Measurements from ENCODE around the gene C1orf74. TPM values are rescaled to one million over a fixed set of nuclear protein-coding genes. Genes with fewer than 3 reads are reported as not detected.

Gene C1orf74
- total RNA-seq, 2 experiments from 2014 or later: 0.63 to 0.67 TPM

GRCh38 chr1:209767096-209767495 is 17.3 kb downstream of the C1orf74 start:
- Histone ChIP-seq H3K27ac (ENCODE audit: low read depth in 1 of 2, low read length in 2 of 2) (peak overlapping the region; percentile 33 to 73), H3K9me3 (ENCODE audit: control insufficient read depth in 1 of 2, insufficient read depth in 1 of 2, low read length in 2 of 2) (no peaks in the 10 kb centered on the region), H3K36me3 (ENCODE audit: insufficient read depth, low read length) (peaks cover 59% of the 10 kb centered on the region), H3K27me3 (ENCODE audit: control insufficient read depth in 1 of 2, insufficient read depth in 2 of 2, low read length in 2 of 2) (no peaks in the 10 kb centered on the region), H3K4me1 (ENCODE audit: insufficient read depth, low read length) (peaks cover 75% of the 10 kb centered on the region), H3K4me3 (ENCODE audit: low read length) (peak overlapping the region; percentile 71)
- intact Hi-C loops (cut with DNase I, micrococcal nuclease): loop anchor here (1.0 to 5.0 kb wide), 4 partner anchors 10 to 75 kb away; partner anchors contain the start of gene UTP25 (in 1 of the 2)
- no peak for ATAC-seq (ENCODE audit: poor library complexity)
- Mint-ChIP-seq H3K36me3 (ENCODE audit: low read depth) (peaks cover 51% of the 10 kb centered on the region), H3K27ac (no peak overlapping the region), H3K27me3 (no peaks in the 10 kb centered on the region), H3K9me3 (no peaks in the 10 kb centered on the region), H3K4me3 (no peak overlapping the region), H3K4me1 (ENCODE audit: low read depth) (peaks cover 70% of the 10 kb centered on the region)
- TF ChIP-seq, protein P1, sequence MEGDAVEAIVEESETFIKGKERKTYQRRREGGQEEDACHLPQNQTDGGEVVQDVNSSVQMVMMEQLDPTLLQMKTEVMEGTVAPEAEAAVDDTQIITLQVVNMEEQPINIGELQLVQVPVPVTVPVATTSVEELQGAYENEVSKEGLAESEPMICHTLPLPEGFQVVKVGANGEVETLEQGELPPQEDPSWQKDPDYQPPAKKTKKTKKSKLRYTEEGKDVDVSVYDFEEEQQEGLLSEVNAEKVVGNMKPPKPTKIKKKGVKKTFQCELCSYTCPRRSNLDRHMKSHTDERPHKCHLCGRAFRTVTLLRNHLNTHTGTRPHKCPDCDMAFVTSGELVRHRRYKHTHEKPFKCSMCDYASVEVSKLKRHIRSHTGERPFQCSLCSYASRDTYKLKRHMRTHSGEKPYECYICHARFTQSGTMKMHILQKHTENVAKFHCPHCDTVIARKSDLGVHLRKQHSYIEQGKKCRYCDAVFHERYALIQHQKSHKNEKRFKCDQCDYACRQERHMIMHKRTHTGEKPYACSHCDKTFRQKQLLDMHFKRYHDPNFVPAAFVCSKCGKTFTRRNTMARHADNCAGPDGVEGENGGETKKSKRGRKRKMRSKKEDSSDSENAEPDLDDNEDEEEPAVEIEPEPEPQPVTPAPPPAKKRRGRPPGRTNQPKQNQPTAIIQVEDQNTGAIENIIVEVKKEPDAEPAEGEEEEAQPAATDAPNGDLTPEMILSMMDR (IDR thresholded peaks at IDR 0.05): no peak
- POLR2A ChIA-PET: interaction anchor here (5.8 to 6.6 kb wide), 2 partner anchors 13 kb away, joined by 245 to 478 read pairs; partner anchors contain the start of genes C1orf74 and TRAF3IP3
- DNase-seq: no peak
- CTCF ChIA-PET: interaction anchor here (1.5 to 9.3 kb wide), 5 partner anchors 9 to 61 kb away, joined by 5 to 80 read pairs (median 7); partner anchors contain the start of genes TRAF3IP3 and UTP25

GRCh38 chr1:209766051-209766450 is 18.3 kb downstream of the C1orf74 start:
- Mint-ChIP-seq H3K27ac (no peak overlapping the region), H3K36me3 (ENCODE audit: low read depth) (peaks cover 61% of the 10 kb centered on the region), H3K4me1 (ENCODE audit: low read depth) (peaks cover 80% of the 10 kb centered on the region), H3K9me3 (no peaks in the 10 kb centered on the region), H3K4me3 (no peak overlapping the region), H3K27me3 (no peaks in the 10 kb centered on the region)
- intact Hi-C loops (cut with DNase I, micrococcal nuclease): loop anchor here (2.0 to 5.0 kb wide), 3 partner anchors 17 to 74 kb away; partner anchors contain the start of gene UTP25 (in 1 of the 2)
- peak overlapping the region; percentile 36 to 71 for H3K27ac ChIP-seq (ENCODE audit: low read depth in 1 of 2, low read length in 2 of 2)
- ChIA-PET CTCF (interaction anchor here (0.5 to 9.3 kb wide), 5 partner anchors 8 to 608 kb away, joined by 3 to 80 read pairs (median 5); partner anchors contain the start of genes TRAF3IP3 and UTP25), POLR2A (interaction anchor here (1.1 to 6.6 kb wide), 4 partner anchors 12 to 91 kb away, joined by 3 to 478 read pairs (median 125); partner anchors contain the start of genes C1orf74, G0S2, TRAF3IP3 and UTP25)
- DNase-seq (peak in 2 of 14 experiments; percentile 42 to 49), ATAC-seq (ENCODE audit: poor library complexity) (no peak)
- H3K27me3 ChIP-seq (ENCODE audit: control insufficient read depth in 1 of 2, insufficient read depth in 2 of 2, low read length in 2 of 2): no peaks in the 10 kb centered on the region
- H3K4me1 ChIP-seq (ENCODE audit: insufficient read depth, low read length): peaks cover 75% of the 10 kb centered on the region
- peaks cover 67% of the 10 kb centered on the region for H3K36me3 ChIP-seq (ENCODE audit: insufficient read depth, low read length)
- no peak overlapping the region for H3K4me3 ChIP-seq (ENCODE audit: low read length)
- TF ChIP-seq, protein P1 (IDR thresholded peaks at IDR 0.05): no peak
- no peaks in the 10 kb centered on the region for H3K9me3 ChIP-seq (ENCODE audit: control insufficient read depth in 1 of 2, insufficient read depth in 1 of 2, low read length in 2 of 2)

DNA sequence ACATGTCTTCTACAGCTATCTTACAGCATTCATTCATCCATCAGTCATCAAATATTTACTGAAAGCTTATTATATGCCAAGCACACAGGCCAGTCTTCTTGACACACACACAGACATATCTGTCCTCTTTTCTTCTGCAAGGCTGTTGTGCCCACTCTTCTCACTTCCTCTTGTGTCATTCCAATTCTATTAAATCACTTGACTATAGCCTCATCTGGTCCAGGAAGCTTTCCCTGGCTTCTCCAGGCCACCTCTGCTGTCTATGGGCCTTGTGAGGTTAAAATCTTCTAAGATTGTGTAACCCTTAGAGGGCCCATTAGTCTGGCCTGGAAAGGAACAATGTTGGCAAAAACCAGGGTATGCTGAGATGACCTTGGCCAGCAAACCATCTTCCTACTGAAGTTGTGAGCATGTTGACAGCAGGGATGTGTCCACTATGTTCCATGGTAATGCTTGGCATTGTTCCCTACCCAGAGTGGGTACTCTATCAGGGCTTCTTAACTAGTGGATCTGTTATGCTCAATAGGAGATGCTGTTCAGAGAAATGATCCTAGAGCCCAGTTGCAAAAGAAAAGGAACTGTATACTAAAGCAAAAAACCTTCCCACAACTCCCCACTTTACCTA is 23.2 kb downstream of the C1orf74 start:
- Histone ChIP-seq H3K4me1 (ENCODE audit: insufficient read depth, low read length) (peaks cover 80% of the 10 kb centered on the region), H3K27ac (ENCODE audit: low read depth in 1 of 2, low read length in 2 of 2) (peak overlapping the region; percentile 33 to 42), H3K27me3 (ENCODE audit: control insufficient read depth in 1 of 2, insufficient read depth in 2 of 2, low read length in 2 of 2) (no peaks in the 10 kb centered on the region), H3K9me3 (ENCODE audit: control insufficient read depth in 1 of 2, insufficient read depth in 1 of 2, low read length in 2 of 2) (no peaks in the 10 kb centered on the region), H3K4me3 (ENCODE audit: low read length) (no peak overlapping the region), H3K36me3 (ENCODE audit: insufficient read depth, low read length) (peaks cover 80% of the 10 kb centered on the region)
- Mint-ChIP-seq H3K36me3 (ENCODE audit: low read depth) (peaks cover 97% of the 10 kb centered on the region), H3K27me3 (no peaks in the 10 kb centered on the region), H3K4me1 (ENCODE audit: low read depth) (peaks cover 82% of the 10 kb centered on the region), H3K4me3 (peak overlapping the region; percentile 62), H3K9me3 (no peaks in the 10 kb centered on the region), H3K27ac (peak overlapping the region; percentile 89)
- ChIA-PET POLR2A (interaction anchor here (1.9 to 13.9 kb wide), 3 partner anchors 6 to 23 kb away, joined by 9 to 478 read pairs (median 79); partner anchors contain the start of gene C1orf74), CTCF (interaction anchor here (1.3 kb wide), 3 partner anchors 8 to 62 kb away, joined by 3 to 8 read pairs (median 4); no protein-coding TSS in a partner anchor)
- DNase-seq: no peak
- intact Hi-C loops (cut with DNase I, micrococcal nuclease): no loop called here
- ATAC-seq (ENCODE audit: poor library complexity): no peak
- TF ChIP-seq, protein P1 (IDR thresholded peaks at IDR 0.05): no peak

Measured in CD4-positive, alpha-beta T cell (primary cell).